DOHH2 (cell line): ENCODE measurements around the gene TBC1D2.
A peak's percentile ranks its signal among the peaks of the same experiment; 100 is the strongest.

Experiments used
- H3F3A ChIP-seq: fragments of 200-600 bp; sonication (generic), shearing (Covaris generic); 2 replicates; pipeline ENCODE4 v1.6.0; 2016; ENCODE audit warnings: antibody characterized with exemption, mild to moderate bottlenecking; ENCODE audit not compliant: control insufficient read depth, insufficient read depth
- H3K27ac ChIP-seq: fragments of 200-600 bp; sonication (generic); 2 replicates; pipeline ENCODE4 v1.5.1; 2014; ENCODE audit warnings: low read depth, mild to moderate bottlenecking, low read length, moderate library complexity
- H3K27me3 ChIP-seq: fragments of 200-600 bp; sonication (generic); 2 replicates; pipeline ENCODE4 v1.6.1; 2014; ENCODE audit warnings: mild to moderate bottlenecking, low read length, mixed read lengths; ENCODE audit not compliant: control insufficient read depth
- H3K36me3 ChIP-seq: fragments of 200-600 bp; sonication (generic); 2 replicates; pipeline ENCODE4 v1.6.1; 2014; ENCODE audit warnings: mild to moderate bottlenecking, low read length, moderate library complexity, mixed read lengths; ENCODE audit not compliant: control insufficient read depth
- H3K4me1 ChIP-seq: fragments of 200-600 bp; sonication (generic); 2 replicates; pipeline ENCODE4 v1.6.1; 2014; ENCODE audit warnings: mild to moderate bottlenecking, low read length, mixed read lengths; ENCODE audit not compliant: control insufficient read depth
- H3K4me2 ChIP-seq: fragments of 200-600 bp; sonication (generic); 2 replicates; pipeline ENCODE4 v1.6.0; 2014; ENCODE audit warnings: mild to moderate bottlenecking, low read length, moderate library complexity
- H3K4me3 ChIP-seq: fragments of 200-600 bp; sonication (generic); 2 replicates; pipeline ENCODE4 v1.5.1; 2014; ENCODE audit warnings: mild to moderate bottlenecking, low read length, mixed read lengths
- H3K79me2 ChIP-seq: fragments of 200-600 bp; sonication (generic); 2 replicates; pipeline ENCODE4 v1.6.1; 2014; ENCODE audit warnings: mild to moderate bottlenecking, low read length, mixed read lengths; ENCODE audit not compliant: control insufficient read depth
- H3K9me2 ChIP-seq: fragments of 200-600 bp; sonication (generic); replicated peaks from 2 replicates; pipeline ENCODE4 v1.6.1; 2014; ENCODE audit warnings: mild to moderate bottlenecking, low read length, mixed read lengths; ENCODE audit not compliant: control insufficient read depth
- H3K9me3 ChIP-seq: fragments of 200-600 bp; sonication (generic); 2 replicates; pipeline ENCODE4 v1.6.1; 2014; ENCODE audit warnings: antibody characterized with exemption, low read length, mixed read lengths; ENCODE audit not compliant: control insufficient read depth, insufficient read depth
- H4K20me1 ChIP-seq: fragments of 200-600 bp; sonication (generic); 2 replicates; pipeline ENCODE4 v1.6.0; 2014; ENCODE audit warnings: low read depth, mild to moderate bottlenecking, antibody characterized with exemption, low read length, moderate library complexity; ENCODE audit not compliant: control insufficient read depth, insufficient read depth
- EZH2phosphoT487 ChIP-seq: fragments of 200-600 bp; sonication (generic); IDR thresholded peaks from 2 replicates; pipeline ENCODE4 v1.6.1; 2017; ENCODE audit warnings: borderline replicate concordance, mild to moderate bottlenecking, antibody characterized with exemption, low read length, moderate library complexity, mixed read lengths
- TF ChIP-seq, protein P1 (sequence below): fragments of 200-600 bp; sonication (generic); IDR thresholded peaks from one replicate; pipeline ENCODE4 v1.5.1; 2014; ENCODE audit warnings: antibody characterized with exemption, mild to moderate bottlenecking, low read depth, low read length; ENCODE audit not compliant: poor library complexity, severe bottlenecking

TBC1D2 gene

GRCh38 chr9:98235126-98235525 is 20.3 kb downstream of the TBC1D2 start:
- H3K4me1 ChIP-seq: no peaks in the 10 kb centered on the region
- H3K4me2 ChIP-seq: no peak overlapping the region
- H3K27ac ChIP-seq: no peak overlapping the region
- no peak for TF ChIP-seq EZH2phosphoT487
- TF ChIP-seq, protein P1, sequence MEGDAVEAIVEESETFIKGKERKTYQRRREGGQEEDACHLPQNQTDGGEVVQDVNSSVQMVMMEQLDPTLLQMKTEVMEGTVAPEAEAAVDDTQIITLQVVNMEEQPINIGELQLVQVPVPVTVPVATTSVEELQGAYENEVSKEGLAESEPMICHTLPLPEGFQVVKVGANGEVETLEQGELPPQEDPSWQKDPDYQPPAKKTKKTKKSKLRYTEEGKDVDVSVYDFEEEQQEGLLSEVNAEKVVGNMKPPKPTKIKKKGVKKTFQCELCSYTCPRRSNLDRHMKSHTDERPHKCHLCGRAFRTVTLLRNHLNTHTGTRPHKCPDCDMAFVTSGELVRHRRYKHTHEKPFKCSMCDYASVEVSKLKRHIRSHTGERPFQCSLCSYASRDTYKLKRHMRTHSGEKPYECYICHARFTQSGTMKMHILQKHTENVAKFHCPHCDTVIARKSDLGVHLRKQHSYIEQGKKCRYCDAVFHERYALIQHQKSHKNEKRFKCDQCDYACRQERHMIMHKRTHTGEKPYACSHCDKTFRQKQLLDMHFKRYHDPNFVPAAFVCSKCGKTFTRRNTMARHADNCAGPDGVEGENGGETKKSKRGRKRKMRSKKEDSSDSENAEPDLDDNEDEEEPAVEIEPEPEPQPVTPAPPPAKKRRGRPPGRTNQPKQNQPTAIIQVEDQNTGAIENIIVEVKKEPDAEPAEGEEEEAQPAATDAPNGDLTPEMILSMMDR: no peak
- no peaks in the 10 kb centered on the region for H3K79me2 ChIP-seq
- H3F3A ChIP-seq: no peaks in the 10 kb centered on the region
- H3K9me3 ChIP-seq: no peaks in the 10 kb centered on the region
- no peaks in the 10 kb centered on the region for H4K20me1 ChIP-seq
- H3K36me3 ChIP-seq: no peaks in the 10 kb centered on the region
- no peaks in the 10 kb centered on the region for H3K27me3 ChIP-seq
- no peak overlapping the region for H3K4me3 ChIP-seq
- H3K9me2 ChIP-seq: no peaks in the 10 kb centered on the region

- Histone ChIP-seq H3K36me3 (no peaks in the 10 kb centered on the region), H3K4me2 (no peak overlapping the region), H3K4me3 (no peak overlapping the region), H3K79me2 (no peaks in the 10 kb centered on the region), H4K20me1 (no peaks in the 10 kb centered on the region), H3K27me3 (no peaks in the 10 kb centered on the region), H3K27ac (no peak overlapping the region), H3K9me2 (no peaks in the 10 kb centered on the region), H3K9me3 (no peaks in the 10 kb centered on the region), H3K4me1 (no peaks in the 10 kb centered on the region), H3F3A (no peaks in the 10 kb centered on the region)
- no peak for TF ChIP-seq EZH2phosphoT487
- TF ChIP-seq, protein P1: peak; percentile 11
These were observed 21.1 kb downstream of the TBC1D2 start for GRCh38 chr9:98234245-98234825.

DNA sequence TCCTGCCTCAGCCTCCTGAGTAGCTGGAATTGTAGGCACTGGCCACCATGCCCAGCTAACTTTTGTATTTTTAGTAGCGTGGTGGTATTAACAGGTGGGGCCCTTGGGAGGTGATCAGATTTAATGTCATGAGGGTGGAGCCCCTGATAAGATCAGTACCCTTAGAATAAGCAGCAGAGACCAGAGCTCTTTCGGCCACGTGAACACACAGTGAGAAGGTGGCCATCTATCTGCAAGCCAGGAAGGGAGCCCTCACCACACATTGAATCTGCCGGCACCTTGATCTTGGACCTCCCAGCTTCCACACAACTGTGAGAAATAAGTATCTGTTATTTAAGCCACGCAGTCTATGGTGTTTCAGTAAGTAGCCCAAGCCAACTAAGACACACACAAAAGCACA is 22.5 kb downstream of the TBC1D2 start:
- Histone ChIP-seq H3K4me3 (no peak overlapping the region), H3F3A (no peaks in the 10 kb centered on the region), H3K36me3 (no peaks in the 10 kb centered on the region), H3K4me2 (no peak overlapping the region), H3K9me3 (no peaks in the 10 kb centered on the region), H3K27ac (no peak overlapping the region), H4K20me1 (no peaks in the 10 kb centered on the region), H3K79me2 (no peaks in the 10 kb centered on the region), H3K4me1 (no peaks in the 10 kb centered on the region), H3K9me2 (no peaks in the 10 kb centered on the region), H3K27me3 (no peaks in the 10 kb centered on the region)
- TF ChIP-seq EZH2phosphoT487: no peak
- TF ChIP-seq, protein P1: no peak
